Neural progenitor cell (in vitro differentiated cells): ENCODE data around the gene VIL1.

Source experiments
- EZH2 ChIP-seq: fragments of 200-600 bp; sonication (generic); IDR thresholded peaks from 2 replicates; pipeline ENCODE4 v1.6.1; 2017; ENCODE audit warnings: antibody characterized with exemption, mild to moderate bottlenecking, moderate library complexity
- TF ChIP-seq, protein P1 (sequence below): fragments of 200-600 bp; sonication (generic); IDR thresholded peaks from 2 replicates; pipeline ENCODE4 v1.5.1; 2017; ENCODE audit warnings: antibody characterized with exemption, mild to moderate bottlenecking

DNA sequence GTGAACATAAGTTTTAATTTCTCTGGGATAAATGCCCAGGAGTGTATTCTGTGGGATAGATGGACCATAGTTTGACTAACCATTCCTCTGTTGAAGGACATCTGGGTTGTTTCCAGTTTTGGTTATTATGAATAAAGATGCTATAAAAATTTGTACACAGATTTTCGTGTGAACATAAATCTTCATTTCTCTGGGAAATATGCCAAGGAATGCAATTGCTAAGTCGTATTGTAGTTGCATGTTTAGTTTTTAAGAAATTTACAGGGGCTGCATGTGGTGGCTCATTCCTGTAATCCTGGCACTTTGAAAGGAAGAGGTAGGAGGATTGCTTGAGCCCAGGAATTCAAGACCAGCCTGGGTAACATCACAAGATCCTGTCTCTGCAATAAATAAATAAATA is 43.7 kb upstream of the VIL1 start:
- TF ChIP-seq, protein P1, sequence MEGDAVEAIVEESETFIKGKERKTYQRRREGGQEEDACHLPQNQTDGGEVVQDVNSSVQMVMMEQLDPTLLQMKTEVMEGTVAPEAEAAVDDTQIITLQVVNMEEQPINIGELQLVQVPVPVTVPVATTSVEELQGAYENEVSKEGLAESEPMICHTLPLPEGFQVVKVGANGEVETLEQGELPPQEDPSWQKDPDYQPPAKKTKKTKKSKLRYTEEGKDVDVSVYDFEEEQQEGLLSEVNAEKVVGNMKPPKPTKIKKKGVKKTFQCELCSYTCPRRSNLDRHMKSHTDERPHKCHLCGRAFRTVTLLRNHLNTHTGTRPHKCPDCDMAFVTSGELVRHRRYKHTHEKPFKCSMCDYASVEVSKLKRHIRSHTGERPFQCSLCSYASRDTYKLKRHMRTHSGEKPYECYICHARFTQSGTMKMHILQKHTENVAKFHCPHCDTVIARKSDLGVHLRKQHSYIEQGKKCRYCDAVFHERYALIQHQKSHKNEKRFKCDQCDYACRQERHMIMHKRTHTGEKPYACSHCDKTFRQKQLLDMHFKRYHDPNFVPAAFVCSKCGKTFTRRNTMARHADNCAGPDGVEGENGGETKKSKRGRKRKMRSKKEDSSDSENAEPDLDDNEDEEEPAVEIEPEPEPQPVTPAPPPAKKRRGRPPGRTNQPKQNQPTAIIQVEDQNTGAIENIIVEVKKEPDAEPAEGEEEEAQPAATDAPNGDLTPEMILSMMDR, result no peak
- TF ChIP-seq EZH2, result no peak
